B cell (primary cell): ENCODE results near the gene MAP6. TPM values are rescaled to one million over a fixed set of nuclear protein-coding genes. Genes with fewer than 3 reads are reported as not detected.

ENCODE experiments used
- ATAC-seq: fragments of 200-7000 bp; cut with Tn5 transposase; one replicate; pipeline ENCODE4 v1.10.0; 2021; ENCODE audit warnings: low read depth, mild to moderate bottlenecking, moderate number of reproducible peaks, moderate library complexity
- CTCF ChIA-PET: fragments of 350-600 bp; sonication (Branson Sonifier 250); formaldehyde crosslinking; loops from one replicate; lab custom pipeline; 2021; ENCODE audit warnings: antibody characterized with exemption, inconsistent platforms; lab: Charles Lee
- POLR2A ChIA-PET: fragments of 350-600 bp; sonication (Branson Sonifier 250); formaldehyde crosslinking; loops from one replicate; lab custom pipeline; 2021; ENCODE audit warnings: antibody characterized with exemption; lab: Charles Lee
- DNase-seq: peaks from one replicate; pipeline ENCODE4 v3.0.0; 2013
- H2AFZ ChIP-seq: 2 replicates; pipeline ENCODE4 v1.6.1; 2012; ENCODE audit warnings: mild to moderate bottlenecking, low read depth, low read length; ENCODE audit not compliant: insufficient read depth, poor library complexity, severe bottlenecking
- H3K27ac ChIP-seq, 2 donors: 1 replicate in 1 of 2; 2 replicates in 1 of 2; pipeline ENCODE4 v1.5.1; 2012 to 2013; ENCODE audit warnings: low read length in 2 of 2, mild to moderate bottlenecking in 2 of 2, moderate library complexity in 1 of 2
- H3K27me3 ChIP-seq, 4 experiments: fragments of 200-600 bp in 1 of 4; sonication (generic) in 1 of 4; replicated peaks in 1 of 4; 1 replicate in 2 of 4; 2 replicates in 2 of 4; pipeline versions ENCODE4 v1.6.1 to v1.7.0; 2013 to 2016; ENCODE audit warnings: low read length in 3 of 4, mild to moderate bottlenecking in 2 of 4, mixed read lengths in 1 of 4, moderate library complexity in 1 of 4; ENCODE audit not compliant: insufficient read depth in 4 of 4, control insufficient read depth in 3 of 4; ENCODE audit errors: control extremely low read depth in 1 of 4
- H3K36me3 ChIP-seq, 2 experiments: replicated peaks in 1 of 2; 1 replicate in 1 of 2; 2 replicates in 1 of 2; pipeline versions ENCODE4 v1.6.1 to v1.7.1; 2013; ENCODE audit warnings: low read length in 1 of 2; ENCODE audit not compliant: insufficient read depth in 2 of 2, control insufficient read depth in 1 of 2; ENCODE audit errors: control extremely low read depth in 1 of 2, extremely low read depth in 1 of 2
- H3K4me1 ChIP-seq, 2 donors: fragments of 200-600 bp in 1 of 2; sonication (generic) in 1 of 2; 1 replicate in 1 of 2; 2 replicates in 1 of 2; pipeline versions ENCODE4 v1.5.1 to v1.6.1; 2013 to 2017; ENCODE audit warnings: low read length in 2 of 2; ENCODE audit not compliant: control insufficient read depth in 2 of 2, insufficient read depth in 2 of 2
- H3K4me2 ChIP-seq: replicated peaks from 2 replicates; pipeline ENCODE3; 2012; ENCODE audit warnings: mild to moderate bottlenecking, low read depth, low read length; ENCODE audit not compliant: poor library complexity, severe bottlenecking
- H3K4me3 ChIP-seq, 5 experiments: fragments of 200-600 bp in 1 of 5; sonication (generic) in 1 of 5; 1 replicate in 3 of 5; 2 replicates in 2 of 5; pipeline versions ENCODE4 v1.5.1 to v1.7.0; 2011 to 2016; ENCODE audit warnings: low read length in 4 of 5, mild to moderate bottlenecking in 4 of 5, low read depth in 2 of 5, control low read depth in 1 of 5, moderate library complexity in 1 of 5; ENCODE audit not compliant: insufficient read depth in 1 of 5; ENCODE audit errors: control extremely low read depth in 1 of 5, extremely low read depth in 1 of 5
- H3K79me2 ChIP-seq: fragments of 200-600 bp; sonication (generic); one replicate; pipeline ENCODE4 v1.6.0; 2016; ENCODE audit warnings: low read length; ENCODE audit not compliant: control insufficient read depth, insufficient read depth
- H3K9ac ChIP-seq: fragments of 200-600 bp; sonication (generic); 2 replicates; pipeline ENCODE4 v1.6.1; 2017; ENCODE audit warnings: mild to moderate bottlenecking, low read length, moderate library complexity
- H3K9me3 ChIP-seq, 3 donors: one replicate each; pipeline versions ENCODE4 v1.6.1 to v1.7.1; 2013; ENCODE audit warnings: low read length in 2 of 3; ENCODE audit not compliant: control insufficient read depth in 2 of 3, insufficient read depth in 1 of 3; ENCODE audit errors: control extremely low read depth in 1 of 3
- H4K20me1 ChIP-seq: 2 replicates; pipeline ENCODE4 v1.6.0; 2012; ENCODE audit warnings: mild to moderate bottlenecking, low read length; ENCODE audit not compliant: insufficient read depth, control insufficient read depth, poor library complexity, severe bottlenecking
- H3K27ac Mint-ChIP-seq: one replicate; pipeline ENCODE4 v1.8.0; 2021; ENCODE audit warnings: mixed read lengths
- H3K27me3 Mint-ChIP-seq: one replicate; pipeline ENCODE4 v1.8.0; 2021; ENCODE audit warnings: mixed read lengths
- H3K4me1 Mint-ChIP-seq: one replicate; pipeline ENCODE4 v1.8.0; 2021; ENCODE audit warnings: mixed read lengths
- H3K4me3 Mint-ChIP-seq: one replicate; pipeline ENCODE4 v1.8.0; 2021; ENCODE audit warnings: mixed read lengths
- H3K9me3 Mint-ChIP-seq: one replicate; pipeline ENCODE4 v1.8.0; 2022; ENCODE audit warnings: mixed read lengths; ENCODE audit not compliant: insufficient read depth
- CTCF ChIP-seq: fragments of 200-600 bp; IDR thresholded peaks from one replicate; pipeline ENCODE4 v1.8.0; 2022; ENCODE audit warnings: antibody characterized with exemption, mild to moderate bottlenecking
- EZH2 ChIP-seq: IDR thresholded peaks from 2 replicates; pipeline ENCODE4 v1.6.1; 2012; ENCODE audit warnings: borderline replicate concordance, low read depth, mild to moderate bottlenecking, moderate library complexity, low read length; ENCODE audit not compliant: insufficient read depth, poor library complexity, severe bottlenecking
- WGBS: methylation state at CpG from one replicate; pipeline ENCODE4 v1.1.5; 2013; ENCODE audit warnings: missing lambda C conversion rate; ENCODE audit not compliant: insufficient coverage; 5-methylcytosine and 5-hydroxymethylcytosine counted together
- intact Hi-C: fragments of 100-400 bp; cut with micrococcal nuclease; formaldehyde crosslinking; loops from one replicate; pipeline ENCODE4 v1.10.0; 2022
- polyA plus RNA-seq: library from polyadenylated mRNA; depleted of rRNA; stranded (reverse); fragments of >200 nt; gene quantifications from 2 replicates; pipeline ENCODE4 v1.2.3, GENCODE V29; 2012
- total RNA-seq, 2 donors: library from RNA; stranded (reverse); fragments of 120-200 nt in 1 of 2; gene quantifications; 1 replicate in 1 of 2; 2 replicates in 1 of 2; pipeline versions ENCODE4 v1.2.3 to v1.2.4, GENCODE V29; 2013 to 2022

MAP6 gene
- total and polyA plus RNA-seq, 2 donors (not counting 1 experiment from before 2014, with no cell fraction given), result 0.54 to 0.57 TPM

- Mint-ChIP-seq H3K27me3 (peaks cover 49% of the 10 kb centered on the region), H3K27ac (no peak overlapping the region), H3K9me3 (no peaks in the 10 kb centered on the region), H3K4me3 (no peak overlapping the region), H3K4me1 (peaks cover 11% of the 10 kb centered on the region)
- TF ChIP-seq CTCF (no peak), EZH2 (no peak)
- peaks cover 0 to 4% (median 0%) of the 10 kb centered on the region in 3 donors for H3K9me3 ChIP-seq
- no peaks in the 10 kb centered on the region for H4K20me1 ChIP-seq
- ChIA-PET CTCF (interaction anchor here (1.7 kb wide), 1 partner anchor 13 kb away, joined by 4 read pairs; no protein-coding TSS in a partner anchor), POLR2A (no interaction called here)
- H3K4me3 ChIP-seq, result no peak overlapping the region
- peaks cover 0 to 44% (median 37%) of the 10 kb centered on the region in 4 experiments for H3K27me3 ChIP-seq
- no peak overlapping the region for H3K9ac ChIP-seq
- intact Hi-C loops, result no loop called here
- peaks cover 12 to 13% of the 10 kb centered on the region in 2 donors for H3K4me1 ChIP-seq
- H3K36me3 ChIP-seq, result no peaks in the 10 kb centered on the region
- H3K79me2 ChIP-seq, result no peaks in the 10 kb centered on the region
- ATAC-seq (no peak), DNase-seq (no peak)
- WGBS, result no CpG with 5 or more reads among the region's 1 CpG
- no peak overlapping the region for H3K27ac ChIP-seq
- H2AFZ ChIP-seq, result no peak overlapping the region
- H3K4me2 ChIP-seq, result no peak overlapping the region
Observed at GRCh38 chr11:75663808-75664207, 5.0 kb downstream of the MAP6 start.

DNA sequence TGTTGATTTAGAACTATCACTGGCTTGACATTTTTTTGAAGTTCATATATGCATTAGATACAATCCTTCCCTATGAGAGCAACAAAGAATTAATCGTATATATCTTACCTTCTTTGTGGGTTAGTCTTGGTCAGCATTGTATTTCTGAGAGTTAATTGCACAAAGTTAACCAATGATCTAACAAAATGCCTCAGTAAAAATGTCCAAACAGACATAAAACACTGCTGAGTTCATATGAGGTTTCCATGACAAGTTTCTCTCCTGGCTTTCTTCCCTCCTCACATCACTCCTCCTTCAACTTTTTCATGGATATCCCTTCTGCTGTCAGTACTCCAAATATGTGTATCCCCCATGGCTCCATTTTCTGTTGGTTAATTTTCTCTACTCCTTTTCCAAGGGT, 9.0 kb downstream of the MAP6 start:
- H3K4me3 ChIP-seq, result no peak overlapping the region
- ATAC-seq (no peak), DNase-seq (no peak)
- no CpG with 5 or more reads among the region's 1 CpG for WGBS
- no peak overlapping the region for H2AFZ ChIP-seq
- no peaks in the 10 kb centered on the region for H4K20me1 ChIP-seq
- Mint-ChIP-seq H3K4me1 (no peaks in the 10 kb centered on the region), H3K27me3 (peaks cover 36% of the 10 kb centered on the region), H3K4me3 (no peak overlapping the region), H3K27ac (no peak overlapping the region), H3K9me3 (no peaks in the 10 kb centered on the region)
- TF ChIP-seq CTCF (no peak), EZH2 (no peak)
- no peaks in the 10 kb centered on the region for H3K79me2 ChIP-seq
- CTCF ChIA-PET, result no interaction called here
- POLR2A ChIA-PET, result no interaction called here
- H3K9ac ChIP-seq, result no peak overlapping the region
- H3K27me3 ChIP-seq, result peaks cover 0 to 27% (median 13%) of the 10 kb centered on the region in 4 experiments
- intact Hi-C loops, result no loop called here
- H3K27ac ChIP-seq, result no peak overlapping the region
- no peaks in the 10 kb centered on the region for H3K36me3 ChIP-seq
- no peaks in the 10 kb centered on the region for H3K4me1 ChIP-seq
- H3K9me3 ChIP-seq, result no peaks in the 10 kb centered on the region
- no peak overlapping the region for H3K4me2 ChIP-seq
